Retinal pigment epithelial cell (primary cell): Measurements from ENCODE around the gene KCNMB2.
A peak's percentile ranks its signal among the peaks of the same experiment; 100 is the strongest.

ENCODE experiments used
- DNase-seq: peaks from one replicate; pipeline ENCODE4 v3.0.0-alpha.2; 2010; ENCODE audit warnings: low read depth
- H3K4me3 ChIP-seq: 2 replicates; pipeline ENCODE4 v1.5.1; 2011; ENCODE audit warnings: mild to moderate bottlenecking, low read length, control low read depth, moderate library complexity
- TF ChIP-seq, protein P1 (sequence below): conservative IDR thresholded peaks from 2 replicates; pipeline ENCODE4 v1.5.1; 2011; ENCODE audit warnings: low read depth, low read length, control low read depth, inconsistent platforms

KCNMB2 gene

DNA sequence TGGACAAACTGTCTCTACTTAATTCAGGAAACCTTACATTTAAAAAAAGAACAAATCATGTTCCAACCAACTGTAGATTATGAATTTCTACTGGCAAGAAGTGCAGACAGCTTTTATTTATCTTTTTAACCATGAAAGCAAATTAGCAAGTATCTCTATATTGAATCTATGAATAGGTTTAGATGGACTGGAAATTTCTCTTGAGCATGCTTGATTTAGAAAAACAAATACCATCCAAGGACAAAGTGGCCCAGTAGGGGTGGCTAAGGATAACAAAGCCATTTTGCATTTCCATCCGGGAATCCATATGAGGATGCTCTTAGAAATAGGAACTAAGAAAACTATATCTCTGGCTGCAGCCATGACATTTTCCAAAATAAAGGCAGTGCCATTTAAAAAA is 150.6 kb downstream of the KCNMB2 start:
- DNase-seq: no peak
- TF ChIP-seq, protein P1, sequence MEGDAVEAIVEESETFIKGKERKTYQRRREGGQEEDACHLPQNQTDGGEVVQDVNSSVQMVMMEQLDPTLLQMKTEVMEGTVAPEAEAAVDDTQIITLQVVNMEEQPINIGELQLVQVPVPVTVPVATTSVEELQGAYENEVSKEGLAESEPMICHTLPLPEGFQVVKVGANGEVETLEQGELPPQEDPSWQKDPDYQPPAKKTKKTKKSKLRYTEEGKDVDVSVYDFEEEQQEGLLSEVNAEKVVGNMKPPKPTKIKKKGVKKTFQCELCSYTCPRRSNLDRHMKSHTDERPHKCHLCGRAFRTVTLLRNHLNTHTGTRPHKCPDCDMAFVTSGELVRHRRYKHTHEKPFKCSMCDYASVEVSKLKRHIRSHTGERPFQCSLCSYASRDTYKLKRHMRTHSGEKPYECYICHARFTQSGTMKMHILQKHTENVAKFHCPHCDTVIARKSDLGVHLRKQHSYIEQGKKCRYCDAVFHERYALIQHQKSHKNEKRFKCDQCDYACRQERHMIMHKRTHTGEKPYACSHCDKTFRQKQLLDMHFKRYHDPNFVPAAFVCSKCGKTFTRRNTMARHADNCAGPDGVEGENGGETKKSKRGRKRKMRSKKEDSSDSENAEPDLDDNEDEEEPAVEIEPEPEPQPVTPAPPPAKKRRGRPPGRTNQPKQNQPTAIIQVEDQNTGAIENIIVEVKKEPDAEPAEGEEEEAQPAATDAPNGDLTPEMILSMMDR: no peak
- no peak overlapping the region for H3K4me3 ChIP-seq

DNA sequence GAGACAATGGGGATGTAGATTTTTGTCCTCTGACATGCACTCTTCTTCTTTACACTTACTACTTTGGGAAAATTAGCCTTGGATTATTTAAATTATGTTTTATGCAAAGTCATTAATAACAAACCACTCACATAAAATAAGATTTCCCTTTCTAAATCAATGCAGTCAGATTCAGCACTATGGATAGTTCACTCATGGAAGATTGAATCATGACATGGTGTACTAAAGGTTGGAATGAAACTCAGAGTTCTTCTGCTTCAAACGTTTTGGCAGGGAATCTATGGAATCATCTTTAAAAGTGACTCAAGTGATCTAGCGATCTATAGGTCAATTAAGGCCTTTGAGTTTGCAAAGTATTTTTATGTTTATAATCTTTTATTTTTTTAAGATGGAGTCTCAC is 154.3 kb downstream of the KCNMB2 start:
- no peak overlapping the region for H3K4me3 ChIP-seq
- no peak for DNase-seq
- TF ChIP-seq, protein P1: no peak

- TF ChIP-seq, protein P1: no peak
- no peak for DNase-seq
- no peak overlapping the region for H3K4me3 ChIP-seq
Observed at GRCh38 chr3:178699364-178699763, 163.1 kb downstream of the KCNMB2 start.

DNA sequence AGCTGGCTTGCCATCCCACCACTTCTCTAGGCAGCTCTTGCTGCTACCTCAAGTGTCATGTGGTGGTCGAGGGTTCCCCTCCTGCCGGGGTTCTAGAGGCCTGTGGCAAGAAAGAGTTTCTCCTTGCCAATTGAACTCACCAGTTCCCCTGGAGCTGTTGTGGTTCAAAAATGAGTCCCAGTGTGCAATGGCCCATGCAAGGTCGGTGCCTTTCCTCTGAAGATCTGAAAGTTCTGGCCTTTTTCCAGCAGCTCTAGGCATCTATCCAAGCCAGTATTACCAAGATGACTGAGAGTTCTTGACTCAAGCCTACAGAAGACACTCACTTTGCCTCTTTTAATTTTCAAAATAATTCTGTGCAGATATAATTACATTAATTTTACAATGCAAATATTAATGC is 163.6 kb downstream of the KCNMB2 start:
- no peak for DNase-seq
- TF ChIP-seq, protein P1: no peak
- H3K4me3 ChIP-seq: no peak overlapping the region

DNA sequence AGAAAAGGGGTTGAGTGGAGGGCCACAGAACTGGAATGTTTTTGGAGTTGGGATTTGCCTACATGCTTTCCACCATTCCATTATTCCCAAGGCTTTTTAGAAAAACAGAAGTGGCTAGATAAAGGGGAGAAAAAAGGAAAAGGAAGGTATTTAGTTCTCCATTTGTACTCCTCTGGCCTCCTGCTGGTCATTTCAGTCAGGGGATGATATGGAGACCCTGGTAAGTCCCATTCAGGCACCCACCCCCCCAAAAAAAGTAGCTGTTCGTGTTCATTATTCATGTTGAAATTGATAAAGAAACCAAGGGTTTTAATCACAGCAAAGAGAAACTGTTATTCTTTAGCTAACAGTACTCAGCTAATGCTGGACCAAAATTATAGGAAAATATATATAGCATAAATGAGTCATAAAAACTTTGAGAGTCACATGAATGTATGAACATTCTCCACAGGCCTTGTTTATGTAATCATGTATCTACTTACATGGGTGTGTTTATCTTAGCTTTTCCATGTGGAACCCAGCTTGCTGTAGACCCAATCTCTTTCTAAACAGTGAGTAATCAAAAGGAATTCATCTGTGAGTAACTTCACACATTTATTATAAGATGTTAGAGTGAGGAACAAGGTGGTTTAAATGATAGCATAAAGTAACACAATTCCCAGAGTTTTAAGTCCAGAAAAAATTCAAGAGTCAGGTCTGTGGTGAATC is 167.2 kb downstream of the KCNMB2 start:
- DNase-seq: peak; percentile 72
- TF ChIP-seq, protein P1: peak; percentile 31
- no peak overlapping the region for H3K4me3 ChIP-seq

- TF ChIP-seq, protein P1: no peak
- DNase-seq: no peak
- H3K4me3 ChIP-seq: no peak overlapping the region
Observed at GRCh38 chr3:178705925-178706324, 169.7 kb downstream of the KCNMB2 start.

DNA sequence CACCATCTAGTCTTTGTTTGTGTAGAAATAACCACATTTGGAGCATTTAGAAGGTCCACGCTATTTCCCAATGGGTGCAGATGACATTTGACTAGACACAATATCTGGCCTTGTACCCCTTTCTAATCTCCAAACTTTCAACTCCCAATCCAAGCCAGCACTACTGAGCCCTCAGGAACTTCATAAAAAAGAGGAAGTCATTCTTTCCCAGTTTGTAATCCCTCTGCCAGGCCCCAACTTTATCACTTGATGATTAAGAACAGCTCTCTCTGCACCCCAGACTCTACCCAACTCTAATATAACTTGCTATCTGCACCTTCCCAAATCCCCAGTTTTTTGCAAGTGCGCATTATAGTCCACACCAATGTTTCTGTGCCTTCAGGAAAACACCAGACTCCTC is 170.2 kb downstream of the KCNMB2 start:
- TF ChIP-seq, protein P1: no peak
- no peak overlapping the region for H3K4me3 ChIP-seq
- DNase-seq: no peak
